Ovary (tissue), 9 donors: ENCODE results near the gene TIMM13. TPM values are rescaled to one million over a fixed set of nuclear protein-coding genes. Genes with fewer than 3 reads are reported as not detected.

Experiments
- DNase-seq, 5 donors: peaks; one replicate each; pipeline ENCODE4 v3.0.0-alpha.2; 2019 to 2020
- H3K27ac ChIP-seq, 2 donors: fragments of 200-600 bp; one replicate each; pipeline versions ENCODE4 v1.5.1 to v1.8.0; 2019 to 2022
- H3K27me3 ChIP-seq: fragments of 200-600 bp; one replicate; pipeline ENCODE4 v1.8.0; 2022
- H3K36me3 ChIP-seq: fragments of 200-600 bp; sonication (generic); one replicate; pipeline ENCODE4 v1.5.1; 2019
- H3K4me1 ChIP-seq: one replicate; pipeline ENCODE4 v1.8.1; 2013; ENCODE audit warnings: mild to moderate bottlenecking, moderate library complexity; ENCODE audit not compliant: insufficient read depth
- H3K4me3 ChIP-seq: fragments of 200-600 bp; sonication (generic); one replicate; pipeline ENCODE4 v1.5.1; 2017
- H3K9me3 ChIP-seq, 2 donors: fragments of 200-600 bp in 1 of 2; sonication (generic) in 1 of 2; one replicate each; pipeline versions ENCODE4 v1.5.1 to v1.8.1; 2013 to 2019; ENCODE audit warnings: mild to moderate bottlenecking in 1 of 2, moderate library complexity in 1 of 2
- EP300 ChIP-seq: sonication (generic); formaldehyde crosslinking; IDR thresholded peaks from one replicate; pipeline ENCODE4 v1.6.1; 2017; ENCODE audit warnings: antibody characterized with exemption
- POLR2A ChIP-seq: fragments of 450-650 bp; IDR thresholded peaks from one replicate; pipeline ENCODE4 v1.6.1; 2017; ENCODE audit warnings: antibody characterized with exemption, mild to moderate bottlenecking, moderate library complexity
- WGBS, 3 donors: extraction: QIAGEN DNeasy Blood & Tissue Kit in 1 of 3; methylation state at CpG; one replicate each; pipeline versions ENCODE4 v1.1.5 to v1.1.7; 2013 to 2017; 5-methylcytosine and 5-hydroxymethylcytosine counted together
- intact Hi-C, 4 donors: fragments of 100-400 bp; cut with DNase I; formaldehyde crosslinking; loops; one replicate each; pipeline versions ENCODE4 v1.11.0 to v1.15.1; 2022 to 2023
- polyA plus RNA-seq, 2 donors: library from polyadenylated mRNA; stranded (reverse); fragments of 200-250 nt in 1 of 2; fragments of 350-450 nt in 1 of 2; fragmentation: Illumina TruSeq in 1 of 2; extraction: RNeasy Lipid Tissue Mini Kit (QIAGEN cat#74804) in 1 of 2; gene quantifications; one replicate each; pipeline ENCODE4 v1.2.3, GENCODE V29; 2013 to 2014
- total RNA-seq, 7 donors: library from RNA; depleted of rRNA in 2 of 7; stranded (reverse); fragments of >200 nt in 2 of 7; fragmentation: NEBNext Ultra II Directional in 3 of 7; extraction: Animal tissue kit (Norgen Biotek cat#: 25700) in 3 of 7; gene quantifications; one replicate each; pipeline versions ENCODE4 v1.1.0 to v1.2.4, GENCODE V29; 2016 to 2023
- TF ChIP-seq, protein P1 (sequence below), 3 donors: fragments of 450-650 bp in 2 of 3; fragments of 200-600 bp in 1 of 3; IDR thresholded peaks; one replicate each; pipeline versions ENCODE4 v1.5.1 to v1.8.0; 2016 to 2022; ENCODE audit warnings: antibody characterized with exemption in 3 of 3, mild to moderate bottlenecking in 1 of 3
- donor health status: DM: no; HTN: no; CAD: no; lungs with moderate emphysema.
- donor health status: DM: no; HTN: no; CAD: no.
- donor health status: Bipolar disorder and iron deficiency.
- donor health status: DM: yes; HTN: yes; CAD: no.
- donor health status: DM: no; HTN: no; CAD: no.
- donor health status: DM: yes; HTN: yes; CAD: no.

The TIMM13 gene
- total and polyA plus RNA-seq, 9 donors: 2.7 to 72.3 (median 49.7) TPM

DNA sequence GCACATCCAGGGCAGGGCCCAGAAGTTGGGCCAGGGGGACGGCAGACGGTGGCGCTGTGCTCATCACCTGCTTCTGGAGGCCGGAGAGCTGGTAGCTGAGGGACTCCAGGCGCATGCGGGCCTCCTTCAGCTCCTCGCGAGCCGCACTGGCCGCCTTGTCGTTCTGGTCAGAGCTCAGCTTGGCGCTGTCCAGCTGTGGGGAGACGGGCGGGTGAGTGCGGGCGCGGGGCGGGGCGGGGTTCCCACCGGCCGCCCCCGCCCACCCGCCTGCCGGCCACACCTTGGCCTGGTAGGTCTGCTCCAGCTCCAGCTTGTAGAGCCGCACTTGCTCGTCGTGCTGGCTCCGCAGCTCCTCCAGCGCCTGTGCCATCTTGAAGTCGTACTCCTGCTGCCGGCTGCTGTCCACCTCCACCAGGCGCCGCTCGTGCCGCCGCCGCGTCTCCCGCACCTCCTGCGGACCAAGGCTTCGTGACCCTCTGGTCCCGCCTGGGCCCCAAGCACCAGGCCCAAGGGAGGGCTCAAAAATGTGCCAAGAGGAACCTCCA, 7.4 kb upstream of the TIMM13 start:
- 93 to 96% (median 95%) methylated on average over 32 to 42 of the region's 42 CpGs for WGBS, 3 donors
- intact Hi-C loops: no loop called here
- peak in 1 of 5 donors; percentile 18 for DNase-seq

GRCh38 chr19:2434267-2434666, 6.9 kb upstream of the TIMM13 start:
- TF ChIP-seq POLR2A: no peak
- TF ChIP-seq, protein P1, sequence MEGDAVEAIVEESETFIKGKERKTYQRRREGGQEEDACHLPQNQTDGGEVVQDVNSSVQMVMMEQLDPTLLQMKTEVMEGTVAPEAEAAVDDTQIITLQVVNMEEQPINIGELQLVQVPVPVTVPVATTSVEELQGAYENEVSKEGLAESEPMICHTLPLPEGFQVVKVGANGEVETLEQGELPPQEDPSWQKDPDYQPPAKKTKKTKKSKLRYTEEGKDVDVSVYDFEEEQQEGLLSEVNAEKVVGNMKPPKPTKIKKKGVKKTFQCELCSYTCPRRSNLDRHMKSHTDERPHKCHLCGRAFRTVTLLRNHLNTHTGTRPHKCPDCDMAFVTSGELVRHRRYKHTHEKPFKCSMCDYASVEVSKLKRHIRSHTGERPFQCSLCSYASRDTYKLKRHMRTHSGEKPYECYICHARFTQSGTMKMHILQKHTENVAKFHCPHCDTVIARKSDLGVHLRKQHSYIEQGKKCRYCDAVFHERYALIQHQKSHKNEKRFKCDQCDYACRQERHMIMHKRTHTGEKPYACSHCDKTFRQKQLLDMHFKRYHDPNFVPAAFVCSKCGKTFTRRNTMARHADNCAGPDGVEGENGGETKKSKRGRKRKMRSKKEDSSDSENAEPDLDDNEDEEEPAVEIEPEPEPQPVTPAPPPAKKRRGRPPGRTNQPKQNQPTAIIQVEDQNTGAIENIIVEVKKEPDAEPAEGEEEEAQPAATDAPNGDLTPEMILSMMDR (IDR thresholded peaks at IDR 0.05): no peak
- no peaks in the 10 kb centered on the region for H3K4me1 ChIP-seq
- H3K4me3 ChIP-seq: no peak overlapping the region
- WGBS, 3 donors: 92 to 94% (median 92%) methylated on average over 20 to 22 of the region's 22 CpGs
- no peaks in the 10 kb centered on the region for H3K27me3 ChIP-seq
- no peaks in the 10 kb centered on the region for H3K9me3 ChIP-seq
- H3K36me3 ChIP-seq: no peaks in the 10 kb centered on the region
- DNase-seq: no peak
- H3K27ac ChIP-seq: no peak overlapping the region
- intact Hi-C loops: no loop called here

More for the DNA sequence above, 7.4 kb upstream of the TIMM13 start:
- H3K9me3 ChIP-seq: no peaks in the 10 kb centered on the region
- H3K4me3 ChIP-seq: no peak overlapping the region
- H3K27ac ChIP-seq: no peak overlapping the region
- TF ChIP-seq EP300: no peak
- TF ChIP-seq, protein P1 (IDR thresholded peaks at IDR 0.05): no peak
- no peak for TF ChIP-seq POLR2A
- H3K27me3 ChIP-seq: no peaks in the 10 kb centered on the region
- no peaks in the 10 kb centered on the region for H3K36me3 ChIP-seq
- no peaks in the 10 kb centered on the region for H3K4me1 ChIP-seq

DNA sequence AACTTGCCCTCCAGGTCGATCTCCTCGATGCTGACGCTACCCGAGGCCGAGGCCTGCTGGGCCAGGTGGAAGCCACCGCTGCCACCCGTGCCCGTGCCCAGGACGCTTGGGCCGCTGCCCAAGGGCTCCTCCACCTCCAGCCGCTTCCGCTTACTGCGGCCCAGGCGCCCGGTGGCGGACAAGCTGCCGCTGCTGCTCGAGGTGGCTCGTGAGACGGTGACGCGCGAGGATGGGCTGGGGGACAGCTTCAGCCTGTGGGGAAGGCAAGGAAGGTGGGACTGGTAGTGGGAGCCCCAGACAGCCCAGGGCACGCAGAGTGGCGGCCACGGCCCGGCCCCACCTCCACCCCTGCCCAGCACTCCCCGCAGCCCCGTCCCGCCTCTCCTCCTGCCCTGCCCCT, 6.5 kb upstream of the TIMM13 start:
- no peaks in the 10 kb centered on the region for H3K27me3 ChIP-seq
- no peak for TF ChIP-seq POLR2A
- TF ChIP-seq, protein P1 (IDR thresholded peaks at IDR 0.05): no peak
- no peak for TF ChIP-seq EP300
- no peak for DNase-seq
- no peaks in the 10 kb centered on the region for H3K9me3 ChIP-seq
- H3K36me3 ChIP-seq: no peaks in the 10 kb centered on the region
- intact Hi-C loops: no loop called here
- no peaks in the 10 kb centered on the region for H3K4me1 ChIP-seq
- no peak overlapping the region for H3K27ac ChIP-seq
- WGBS, 3 donors: 90 to 94% (median 93%) methylated on average over 20 to 30 of the region's 30 CpGs
- H3K4me3 ChIP-seq: no peak overlapping the region

GRCh38 chr19:2432131-2432848, 4.9 kb upstream of the TIMM13 start:
- no peaks in the 10 kb centered on the region for H3K36me3 ChIP-seq
- intact Hi-C loops: no loop called here

More at GRCh38 chr19:2432131-2432848, 4.9 kb upstream of the TIMM13 start:
- no peaks in the 10 kb centered on the region for H3K27me3 ChIP-seq
- no peaks in the 10 kb centered on the region for H3K9me3 ChIP-seq
- WGBS, 3 donors: 91 to 94% (median 94%) methylated on average over 25 of the region's 25 CpGs
- H3K4me3 ChIP-seq: no peak overlapping the region
- no peaks in the 10 kb centered on the region for H3K4me1 ChIP-seq
- no peak overlapping the region for H3K27ac ChIP-seq
- TF ChIP-seq EP300 (no peak), POLR2A (no peak)
- TF ChIP-seq, protein P1 (IDR thresholded peaks at IDR 0.05): no peak
- DNase-seq: no peak
